NK-92 treated with Interleukin-12 subunit alpha and Interleukin-12 subunit beta, amount 100 ng/mL, for 24 hours (cell line): ENCODE measurements around the gene S1PR5.
"Not testable (repeated sequence)": the region's sequence is repeated elsewhere in the genome, so short reads cannot be mapped to it uniquely, and the experiment has no call there.

Experiments
- DNase-seq: peaks from one replicate; lab custom pipeline; 2025; lab: John Stamatoyannopoulos, UW

S1PR5 gene

GRCh38 chr19:10544242-10544752 lies 27.1 kb upstream of the S1PR5 start:
- no peak for DNase-seq

- peak; percentile 55 for DNase-seq
Measured at GRCh38 chr19:10543420-10544241, 26.4 kb upstream of the S1PR5 start, which contains the start of gene ATG4D. Gene ATG4D, plus strand, starts transcription at chr19:10543904. Its CDS starts 187 bp downstream, at chr19:10544091.

- DNase-seq, result no peak
Measured at GRCh38 chr19:10543059-10543419, 25.8 kb upstream of the S1PR5 start.

GRCh38 chr19:10539016-10539415 lies 21.8 kb upstream of the S1PR5 start:
- not testable (repeated sequence) for DNase-seq

GRCh38 chr19:10538204-10538983 lies 21.1 kb upstream of the S1PR5 start:
- no peak for DNase-seq

- DNase-seq, result no peak
Measured at GRCh38 chr19:10537668-10538067, 20.4 kb upstream of the S1PR5 start.

GRCh38 chr19:10535613-10536012 lies 18.4 kb upstream of the S1PR5 start:
- DNase-seq, result no peak

GRCh38 chr19:10533646-10534386 lies 16.6 kb upstream of the S1PR5 start:
- no peak for DNase-seq

- DNase-seq, result no peak
Measured at GRCh38 chr19:10532457-10532856, 15.2 kb upstream of the S1PR5 start.

GRCh38 chr19:10526887-10527286 lies 9.6 kb upstream of the S1PR5 start:
- not testable (repeated sequence) for DNase-seq

GRCh38 chr19:10525636-10526035 lies 8.4 kb upstream of the S1PR5 start:
- no peak for DNase-seq

GRCh38 chr19:10523135-10523636 lies 5.9 kb upstream of the S1PR5 start:
- no peak for DNase-seq

GRCh38 chr19:10521461-10522171 lies 4.4 kb upstream of the S1PR5 start:
- DNase-seq, result no peak

- no peak for DNase-seq
Measured at GRCh38 chr19:10520652-10521318, 3.5 kb upstream of the S1PR5 start.

GRCh38 chr19:10519421-10519820 lies 2.2 kb upstream of the S1PR5 start:
- no peak for DNase-seq

- DNase-seq, result peak; percentile 29
Measured at GRCh38 chr19:10518444-10519361, 1.5 kb upstream of the S1PR5 start.

- DNase-seq, result no peak
Measured at GRCh38 chr19:10517760-10518443, 655 bp upstream of the S1PR5 start.

GRCh38 chr19:10516671-10517286 lies 468 bp downstream of the S1PR5 start:
- DNase-seq, result no peak

GRCh38 chr19:10516064-10516385 lies 1.2 kb downstream of the S1PR5 start:
- DNase-seq, result no peak
